K562 (cell line): Measurements from ENCODE around the gene FXYD3. TPM values are rescaled to one million over a fixed set of nuclear protein-coding genes. Genes with fewer than 3 reads are reported as not detected.

Source experiments
- BCOR ChIP-seq: fragments of 450-650 bp; IDR thresholded peaks from 2 replicates; pipeline ENCODE4 v1.6.1; 2016
- CREB1 ChIP-seq, 2 experiments: sonication (generic) in 1 of 2; formaldehyde crosslinking in 1 of 2; IDR thresholded peaks; 2 replicates each; pipeline versions ENCODE4 v1.6.1 to v1.8.0; 2012 to 2022; ENCODE audit warnings: inconsistent platforms in 1 of 2, mild to moderate bottlenecking in 1 of 2, missing genetic modification reagents in 1 of 2, moderate library complexity in 1 of 2
- E2F3 ChIP-seq: fragments of 250-450 bp; sonication (Bioruptor Pico); IDR thresholded peaks from 2 replicates; pipeline ENCODE4 v1.4.0; 2020; ENCODE audit warnings: mild to moderate bottlenecking
- EHMT2 ChIP-seq: fragments of 450-650 bp; IDR thresholded peaks from 2 replicates; pipeline ENCODE4 v1.6.1; 2018; ENCODE audit warnings: antibody characterized with exemption
- ERF ChIP-seq: fragments of 450-650 bp; formaldehyde crosslinking; IDR thresholded peaks from 2 replicates; pipeline ENCODE4 v1.4.0; 2020; ENCODE audit warnings: mild to moderate bottlenecking, mixed read lengths
- FOXJ2 ChIP-seq: fragments of 200-800 bp; sonication (Bioruptor generic); IDR thresholded peaks from 2 replicates; pipeline ENCODE4 v1.6.1; 2016; ENCODE audit warnings: missing genetic modification characterization, missing compliant biosample characterization
- FOXK1 ChIP-seq: sonication (generic); formaldehyde crosslinking; IDR thresholded peaks from 2 replicates; pipeline ENCODE4 v1.8.0; 2022; ENCODE audit warnings: missing genetic modification reagents, mild to moderate bottlenecking, borderline replicate concordance
- GATAD2B ChIP-seq: fragments of 450-650 bp; IDR thresholded peaks from 2 replicates; pipeline ENCODE4 v1.6.1; 2017; ENCODE audit warnings: mild to moderate bottlenecking, borderline replicate concordance
- HDAC1 ChIP-seq, 2 experiments: fragments of 450-650 bp; IDR thresholded peaks; 2 replicates each; pipeline ENCODE4 v1.6.1; 2016 to 2017; ENCODE audit warnings: inconsistent platforms in 1 of 2, mild to moderate bottlenecking in 1 of 2, moderate library complexity in 1 of 2
- HDAC2 ChIP-seq: fragments of 450-650 bp; IDR thresholded peaks from 2 replicates; pipeline ENCODE4 v1.6.1; 2016; ENCODE audit warnings: mild to moderate bottlenecking
- JUN ChIP-seq, 2 experiments: sonication (generic) in 1 of 2; formaldehyde crosslinking in 1 of 2; IDR thresholded peaks; 2 replicates each; pipeline versions ENCODE4 v1.6.1 to v1.8.0; 2012 to 2022; ENCODE audit warnings: borderline replicate concordance in 2 of 2, mild to moderate bottlenecking in 2 of 2, improper control_type of control experiment in 1 of 2, low read depth in 1 of 2, low read length in 1 of 2, missing genetic modification reagents in 1 of 2
- MAFG ChIP-seq: fragments of 450-650 bp; conservative IDR thresholded peaks from 2 replicates; pipeline ENCODE4 v1.6.1; 2016; ENCODE audit warnings: missing genetic modification characterization, missing compliant biosample characterization
- MIER1 ChIP-seq: fragments of 450-650 bp; IDR thresholded peaks from 2 replicates; pipeline ENCODE4 v1.6.1; 2016; ENCODE audit warnings: antibody characterized with exemption, mild to moderate bottlenecking, low read depth
- NBN ChIP-seq: fragments of 450-650 bp; IDR thresholded peaks from 2 replicates; pipeline ENCODE4 v1.6.1; 2016; ENCODE audit warnings: low read depth, mild to moderate bottlenecking
- OTX1 ChIP-seq: fragments of 450-650 bp; formaldehyde crosslinking; IDR thresholded peaks from 2 replicates; pipeline ENCODE4 v1.4.0; 2022; ENCODE audit warnings: mild to moderate bottlenecking
- RBBP5 ChIP-seq: fragments of 200-600 bp; sonication (generic); IDR thresholded peaks from 2 replicates; pipeline ENCODE4 v1.6.1; 2012; ENCODE audit warnings: borderline replicate concordance, mild to moderate bottlenecking, low read length, control low read depth, inconsistent platforms; ENCODE audit not compliant: insufficient read depth, poor library complexity, severe bottlenecking
- SMAD1 ChIP-seq: fragments of 150-350 bp; IDR thresholded peaks from 2 replicates; pipeline ENCODE4 v1.6.1; 2014; ENCODE audit warnings: low read length, low read depth; ENCODE audit not compliant: partially characterized antibody
- SMARCA5 ChIP-seq: fragments of 450-650 bp; IDR thresholded peaks from 2 replicates; pipeline ENCODE4 v1.6.1; 2016
- TOE1 ChIP-seq, 2 experiments: fragments of 450-650 bp in 1 of 2; sonication (generic) in 1 of 2; formaldehyde crosslinking in 1 of 2; IDR thresholded peaks; 2 replicates each; pipeline versions ENCODE4 v1.7.1 to v1.8.0; 2016 to 2022; ENCODE audit warnings: borderline replicate concordance in 2 of 2, mild to moderate bottlenecking in 2 of 2, antibody characterized with exemption in 1 of 2, inconsistent platforms in 1 of 2, low read depth in 1 of 2, missing genetic modification reagents in 1 of 2, moderate library complexity in 1 of 2
- ZBTB7A ChIP-seq: IDR thresholded peaks from 2 replicates; pipeline ENCODE4 v1.6.1; 2011; ENCODE audit warnings: low read depth, mild to moderate bottlenecking, low read length, moderate library complexity, borderline replicate concordance; ENCODE audit not compliant: control insufficient read depth
- polyA plus RNA-seq, 8 experiments: library from polyadenylated mRNA; depleted of rRNA in 4 of 8; stranded (reverse) in 5 of 8; unstranded in 3 of 8; fragments of >200 nt; fragmentation: Nextera tagmentation in 2 of 8; fragmentation: Illumina TruSeq in 1 of 8; extraction: Ambion mirVana in 2 of 8; extraction: Trizol in 1 of 8; gene quantifications; 2 replicates each; pipeline versions ENCODE4 v1.2.1 to v1.2.3, GENCODE V29; 2011 to 2014; ENCODE audit warnings: inconsistent platforms in 1 of 8, missing spikeins in 1 of 8
- total RNA-seq, 7 experiments: library from RNA; depleted of rRNA in 6 of 7; stranded (reverse); fragments of >200 nt in 6 of 7; fragmentation: Illumina TruSeq in 2 of 7; extraction: Trizol in 2 of 7; gene quantifications; 2 replicates each; pipeline versions ENCODE4 v1.2.1 to v1.2.3, GENCODE V29; 2011 to 2021; ENCODE audit warnings: low replicate concordance in 1 of 7
- TF ChIP-seq, protein P1 (sequence below), 2 experiments: fragments of 250-450 bp in 1 of 2; fragments of 450-650 bp in 1 of 2; sonication (Bioruptor Pico) in 1 of 2; IDR thresholded peaks; 2 replicates each; pipeline versions ENCODE4 v1.6.1 to v1.8.0; 2016 to 2021; ENCODE audit warnings: mild to moderate bottlenecking in 2 of 2, moderate library complexity in 2 of 2, missing compliant biosample characterization in 1 of 2, missing genetic modification characterization in 1 of 2
- TF ChIP-seq, protein P2 (sequence below): fragments of 450-650 bp; IDR thresholded peaks from 2 replicates; pipeline ENCODE4 v1.6.1; 2016; ENCODE audit warnings: borderline replicate concordance
- TF ChIP-seq, protein P3 (sequence below): IDR thresholded peaks from 2 replicates; pipeline ENCODE4 v1.6.1; 2012; ENCODE audit warnings: low read depth, low read length, improper control_type of control experiment, borderline replicate concordance

Gene FXYD3
- total and polyA plus RNA-seq, 9 of the 15 experiments (the other 6 are each of a cell fraction or from before 2014, with no cell fraction given), result 0.24 TPM; not detected in 8

DNA sequence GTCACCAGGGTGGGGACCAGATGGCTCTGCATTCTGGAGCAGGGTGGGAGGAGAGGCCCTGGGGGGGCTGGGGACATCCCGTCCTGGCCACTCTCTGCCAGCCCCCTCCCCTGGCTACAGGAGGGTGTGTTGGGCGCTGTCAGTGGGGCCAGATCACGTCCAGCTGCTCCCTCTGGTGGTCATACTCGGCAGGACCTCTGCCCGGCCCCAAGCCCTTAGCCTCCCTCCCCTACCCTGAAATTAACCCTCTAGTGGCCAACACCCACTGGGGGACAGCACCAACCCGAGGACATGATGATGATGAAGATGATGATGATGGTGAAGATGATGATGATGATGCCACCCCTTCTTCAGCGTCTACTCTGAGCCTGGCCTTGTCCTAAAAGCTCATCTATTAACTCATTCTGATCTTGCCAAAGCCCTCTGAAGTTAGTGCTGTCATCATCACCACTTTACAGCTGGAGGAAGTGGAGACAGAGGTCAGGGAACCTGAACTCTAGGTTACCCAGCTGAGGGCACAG is 19.8 kb downstream of the FXYD3 start (continued):
- TF ChIP-seq OTX1 (CRISPR knock-in tag), result peak; percentile 72; the same call in 1 of the 2 replicates
- TF ChIP-seq E2F3 (CRISPR knock-in tag), result no peak
- no peak for TF ChIP-seq CREB1 (IDR thresholded peaks at IDR 0.05)
- 0 out of 2 replicates have a peak, but pooled peaks have one; percentile 40 for TF ChIP-seq CREB1 (CRISPR knock-in tag; IDR thresholded peaks at IDR 0.05)
- TF ChIP-seq RBBP5, result no peak
- TF ChIP-seq GATAD2B, result peak; percentile 68; the same call in 1 of the 2 replicates
- no peak for TF ChIP-seq FOXJ2
- TF ChIP-seq ZBTB7A, result peak; percentile 47
- no peak for TF ChIP-seq SMARCA5
- no peak for TF ChIP-seq FOXK1 (CRISPR knock-in tag)
- TF ChIP-seq, protein P1, sequence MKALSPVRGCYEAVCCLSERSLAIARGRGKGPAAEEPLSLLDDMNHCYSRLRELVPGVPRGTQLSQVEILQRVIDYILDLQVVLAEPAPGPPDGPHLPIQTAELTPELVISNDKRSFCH (CRISPR knock-in tag; IDR thresholded peaks at IDR 0.05), result no peak
- TF ChIP-seq, protein P1 (tag; IDR thresholded peaks at IDR 0.05), result no peak
- TF ChIP-seq JUN (IDR thresholded peaks at IDR 0.05; ENCODE audit: borderline replicate concordance, low read depth, low read length), result no peak
- TF ChIP-seq JUN (CRISPR knock-in tag; IDR thresholded peaks at IDR 0.05; ENCODE audit: borderline replicate concordance), result no peak
- peak in 1 of 2 experiments; percentile 72; a peak in 1 of 4 replicates for TF ChIP-seq HDAC1 (IDR thresholded peaks at IDR 0.05)
- TF ChIP-seq MAFG, result no peak
- TF ChIP-seq EHMT2, result peak; percentile 82
- 0 out of 2 replicates have a peak, but pooled peaks have one; percentile 54 for TF ChIP-seq NBN
- TF ChIP-seq ERF (CRISPR knock-in tag), result 0 out of 2 replicates have a peak, but pooled peaks have one; percentile 50
- peak; percentile 73; the same call in 1 of the 2 replicates for TF ChIP-seq TOE1 (IDR thresholded peaks at IDR 0.05; ENCODE audit: borderline replicate concordance)
- TF ChIP-seq TOE1 (CRISPR knock-in tag; IDR thresholded peaks at IDR 0.05; ENCODE audit: borderline replicate concordance, low read depth), result no peak
- TF ChIP-seq, protein P2, sequence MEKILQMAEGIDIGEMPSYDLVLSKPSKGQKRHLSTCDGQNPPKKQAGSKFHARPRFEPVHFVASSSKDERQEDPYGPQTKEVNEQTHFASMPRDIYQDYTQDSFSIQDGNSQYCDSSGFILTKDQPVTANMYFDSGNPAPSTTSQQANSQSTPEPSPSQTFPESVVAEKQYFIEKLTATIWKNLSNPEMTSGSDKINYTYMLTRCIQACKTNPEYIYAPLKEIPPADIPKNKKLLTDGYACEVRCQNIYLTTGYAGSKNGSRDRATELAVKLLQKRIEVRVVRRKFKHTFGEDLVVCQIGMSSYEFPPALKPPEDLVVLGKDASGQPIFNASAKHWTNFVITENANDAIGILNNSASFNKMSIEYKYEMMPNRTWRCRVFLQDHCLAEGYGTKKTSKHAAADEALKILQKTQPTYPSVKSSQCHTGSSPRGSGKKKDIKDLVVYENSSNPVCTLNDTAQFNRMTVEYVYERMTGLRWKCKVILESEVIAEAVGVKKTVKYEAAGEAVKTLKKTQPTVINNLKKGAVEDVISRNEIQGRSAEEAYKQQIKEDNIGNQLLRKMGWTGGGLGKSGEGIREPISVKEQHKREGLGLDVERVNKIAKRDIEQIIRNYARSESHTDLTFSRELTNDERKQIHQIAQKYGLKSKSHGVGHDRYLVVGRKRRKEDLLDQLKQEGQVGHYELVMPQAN, result peak; percentile 32; the same call in 1 of the 2 replicates
- no peak for TF ChIP-seq SMAD1
- 0 out of 2 replicates have a peak, but pooled peaks have one; percentile 36 for TF ChIP-seq MIER1
- TF ChIP-seq BCOR, result peak; percentile 21; the same call in 1 of the 2 replicates
- TF ChIP-seq, protein P3, sequence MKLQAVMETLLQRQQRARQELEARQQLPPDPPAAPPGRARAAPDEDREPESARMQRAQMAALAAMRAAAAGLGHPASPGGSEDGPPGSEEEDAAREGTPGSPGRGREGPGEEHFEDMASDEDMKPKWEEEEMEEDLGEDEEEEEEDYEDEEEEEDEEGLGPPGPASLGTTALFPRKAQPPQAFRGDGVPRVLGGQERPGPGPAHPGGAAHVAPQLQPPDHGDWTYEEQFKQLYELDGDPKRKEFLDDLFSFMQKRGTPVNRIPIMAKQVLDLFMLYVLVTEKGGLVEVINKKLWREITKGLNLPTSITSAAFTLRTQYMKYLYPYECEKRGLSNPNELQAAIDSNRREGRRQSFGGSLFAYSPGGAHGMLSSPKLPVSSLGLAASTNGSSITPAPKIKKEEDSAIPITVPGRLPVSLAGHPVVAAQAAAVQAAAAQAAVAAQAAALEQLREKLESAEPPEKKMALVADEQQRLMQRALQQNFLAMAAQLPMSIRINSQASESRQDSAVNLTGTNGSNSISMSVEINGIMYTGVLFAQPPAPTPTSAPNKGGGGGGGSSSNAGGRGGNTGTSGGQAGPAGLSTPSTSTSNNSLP, result no peak
- TF ChIP-seq HDAC2, result peak; percentile 77; the same call in 1 of the 2 replicates
